Activated CD4-positive, alpha-beta T cell treated with anti-CD3 and anti-CD28 coated beads for 24 hours (primary cell): ENCODE measurements around the gene SAPCD2.
A peak's percentile ranks its signal among the peaks of the same experiment; 100 is the strongest.
"Not testable (repeated sequence)": the region's sequence is repeated elsewhere in the genome, so short reads cannot be mapped to it uniquely, and the experiment has no call there.

Source experiments
- DNase-seq, 2 donors: peaks; one replicate each; pipeline ENCODE4 v3.0.0-alpha.2; 2020; ENCODE audit warnings: low read depth in 2 of 2

SAPCD2 gene

GRCh38 chr9:137048655-137049543 lies 21.5 kb downstream of the SAPCD2 start:
- DNase-seq = no peak

- peak; percentile 71 to 79 for DNase-seq
Observed at GRCh38 chr9:137046088-137046787, 24.1 kb downstream of the SAPCD2 start, which contains the start of gene NPDC1. TSS of gene NPDC1 (minus strand) at chr9:137046177. CDS start at chr9:137045989, 188 bp downstream.

GRCh38 chr9:137045294-137046087 lies 24.9 kb downstream of the SAPCD2 start:
- no peak for DNase-seq

GRCh38 chr9:137044502-137045177 lies 25.7 kb downstream of the SAPCD2 start:
- no peak for DNase-seq

- DNase-seq = no peak
Observed at GRCh38 chr9:137044037-137044436, 26.3 kb downstream of the SAPCD2 start.

- no peak for DNase-seq
Observed at GRCh38 chr9:137042751-137043727, 27.3 kb downstream of the SAPCD2 start.

- no peak for DNase-seq
Observed at GRCh38 chr9:137041124-137041523, 29.2 kb downstream of the SAPCD2 start.

GRCh38 chr9:137040568-137040967 lies 29.8 kb downstream of the SAPCD2 start:
- DNase-seq = no peak

GRCh38 chr9:137039611-137040366 lies 30.6 kb downstream of the SAPCD2 start:
- no peak for DNase-seq

GRCh38 chr9:137038916-137039315 lies 31.4 kb downstream of the SAPCD2 start:
- DNase-seq = no peak

- DNase-seq = no peak
Observed at GRCh38 chr9:137037483-137037882, 32.9 kb downstream of the SAPCD2 start.

- DNase-seq = no peak
Observed at GRCh38 chr9:137037035-137037434, 33.3 kb downstream of the SAPCD2 start.

GRCh38 chr9:137035937-137036336 lies 34.4 kb downstream of the SAPCD2 start:
- no peak for DNase-seq

- no peak for DNase-seq
Observed at GRCh38 chr9:137035507-137035834, 34.9 kb downstream of the SAPCD2 start.

- peak; percentile 83 to 89 for DNase-seq
Observed at GRCh38 chr9:137034709-137035506, 35.4 kb downstream of the SAPCD2 start.

GRCh38 chr9:137034039-137034708 lies 36.2 kb downstream of the SAPCD2 start:
- no peak for DNase-seq

GRCh38 chr9:137033481-137033880 lies 36.9 kb downstream of the SAPCD2 start:
- DNase-seq = not testable (repeated sequence)

GRCh38 chr9:137032858-137033257 lies 37.5 kb downstream of the SAPCD2 start:
- no peak for DNase-seq
